ENCODE data around the gene RAD51B. TPM values are rescaled to one million over a fixed set of nuclear protein-coding genes. Genes with fewer than 3 reads are reported as not detected.

RAD51B gene
- total RNA-seq, 1 experiment from 2014 or later = 14.2 TPM

DNA sequence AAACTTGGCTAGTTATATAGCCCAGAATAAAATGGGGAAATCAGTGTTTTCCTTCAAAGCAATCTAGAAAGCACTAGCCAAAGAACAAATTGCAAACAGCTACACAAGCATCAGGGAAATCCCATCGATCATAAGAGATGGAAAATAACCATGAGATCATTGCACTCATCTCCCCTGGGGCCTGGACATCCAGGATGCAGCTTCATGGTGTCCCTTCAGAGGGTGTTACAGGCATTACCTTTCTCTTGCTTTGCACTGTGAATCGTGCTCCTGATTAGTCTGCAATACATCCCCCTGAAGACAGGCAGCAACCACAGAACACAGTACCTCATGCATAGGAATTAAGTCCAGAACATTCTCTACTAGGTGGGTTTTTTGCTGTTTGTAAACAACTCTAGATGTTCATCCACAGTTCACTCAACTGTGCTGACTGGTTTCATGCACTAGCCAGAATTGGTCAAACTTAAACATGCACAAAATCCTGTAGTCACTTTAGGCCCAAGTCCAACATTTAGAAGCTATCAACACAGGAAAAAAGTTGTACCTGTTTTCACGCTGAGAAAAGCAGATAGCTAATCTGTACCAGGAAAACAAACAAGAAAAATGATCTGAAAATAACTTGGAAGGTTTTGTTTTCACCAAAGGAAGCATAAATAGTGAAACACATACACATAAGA, 853.2 kb downstream of the RAD51B start:
- no peak overlapping the region for H3K4me3 Mint-ChIP-seq
- H3K9me3 Mint-ChIP-seq = peaks cover 8% of the 10 kb centered on the region
- no peaks in the 10 kb centered on the region for H3K4me1 Mint-ChIP-seq
- ChIA-PET CTCF (no interaction called here), POLR2A (interaction anchor here (0.7 kb wide), 1 partner anchor 134 kb away, joined by 3 read pairs; no protein-coding TSS in a partner anchor)
- no peak for ATAC-seq
- no peak for DNase-seq (ENCODE audit: low spot score)
- H3K27ac Mint-ChIP-seq = no peak overlapping the region
- H3K36me3 Mint-ChIP-seq = no peaks in the 10 kb centered on the region
- H3K27me3 Mint-ChIP-seq (ENCODE audit: low read depth) = no peaks in the 10 kb centered on the region
- no peak for TF ChIP-seq JUN (CRISPR knock-in tag; IDR thresholded peaks at IDR 0.05)
- TF ChIP-seq, protein P1, sequence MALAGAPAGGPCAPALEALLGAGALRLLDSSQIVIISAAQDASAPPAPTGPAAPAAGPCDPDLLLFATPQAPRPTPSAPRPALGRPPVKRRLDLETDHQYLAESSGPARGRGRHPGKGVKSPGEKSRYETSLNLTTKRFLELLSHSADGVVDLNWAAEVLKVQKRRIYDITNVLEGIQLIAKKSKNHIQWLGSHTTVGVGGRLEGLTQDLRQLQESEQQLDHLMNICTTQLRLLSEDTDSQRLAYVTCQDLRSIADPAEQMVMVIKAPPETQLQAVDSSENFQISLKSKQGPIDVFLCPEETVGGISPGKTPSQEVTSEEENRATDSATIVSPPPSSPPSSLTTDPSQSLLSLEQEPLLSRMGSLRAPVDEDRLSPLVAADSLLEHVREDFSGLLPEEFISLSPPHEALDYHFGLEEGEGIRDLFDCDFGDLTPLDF (CRISPR knock-in tag; IDR thresholded peaks at IDR 0.05) = no peak
- TF ChIP-seq, protein P2, sequence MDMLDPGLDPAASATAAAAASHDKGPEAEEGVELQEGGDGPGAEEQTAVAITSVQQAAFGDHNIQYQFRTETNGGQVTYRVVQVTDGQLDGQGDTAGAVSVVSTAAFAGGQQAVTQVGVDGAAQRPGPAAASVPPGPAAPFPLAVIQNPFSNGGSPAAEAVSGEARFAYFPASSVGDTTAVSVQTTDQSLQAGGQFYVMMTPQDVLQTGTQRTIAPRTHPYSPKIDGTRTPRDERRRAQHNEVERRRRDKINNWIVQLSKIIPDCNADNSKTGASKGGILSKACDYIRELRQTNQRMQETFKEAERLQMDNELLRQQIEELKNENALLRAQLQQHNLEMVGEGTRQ (CRISPR knock-in tag; IDR thresholded peaks at IDR 0.05) = no peak
- TF ChIP-seq, protein P3, sequence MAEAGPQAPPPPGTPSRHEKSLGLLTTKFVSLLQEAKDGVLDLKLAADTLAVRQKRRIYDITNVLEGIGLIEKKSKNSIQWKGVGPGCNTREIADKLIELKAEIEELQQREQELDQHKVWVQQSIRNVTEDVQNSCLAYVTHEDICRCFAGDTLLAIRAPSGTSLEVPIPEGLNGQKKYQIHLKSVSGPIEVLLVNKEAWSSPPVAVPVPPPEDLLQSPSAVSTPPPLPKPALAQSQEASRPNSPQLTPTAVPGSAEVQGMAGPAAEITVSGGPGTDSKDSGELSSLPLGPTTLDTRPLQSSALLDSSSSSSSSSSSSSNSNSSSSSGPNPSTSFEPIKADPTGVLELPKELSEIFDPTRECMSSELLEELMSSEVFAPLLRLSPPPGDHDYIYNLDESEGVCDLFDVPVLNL (CRISPR knock-in tag; IDR thresholded peaks at IDR 0.05; ENCODE audit: borderline replicate concordance, low read depth) = no peak
- TF ChIP-seq ZNF121 (CRISPR knock-in tag; IDR thresholded peaks at IDR 0.05) = no peak
- TF ChIP-seq ZNF416 (CRISPR knock-in tag; IDR thresholded peaks at IDR 0.05) = no peak
- no peak for TF ChIP-seq SOX15 (CRISPR knock-in tag; IDR thresholded peaks at IDR 0.05)
- TF ChIP-seq, protein P4, sequence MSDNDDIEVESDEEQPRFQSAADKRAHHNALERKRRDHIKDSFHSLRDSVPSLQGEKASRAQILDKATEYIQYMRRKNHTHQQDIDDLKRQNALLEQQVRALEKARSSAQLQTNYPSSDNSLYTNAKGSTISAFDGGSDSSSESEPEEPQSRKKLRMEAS (CRISPR knock-in tag; IDR thresholded peaks at IDR 0.05) = no peak
- TF ChIP-seq SMAD3 (CRISPR knock-in tag; IDR thresholded peaks at IDR 0.05; ENCODE audit: borderline replicate concordance) = no peak
- TF ChIP-seq, protein P5, sequence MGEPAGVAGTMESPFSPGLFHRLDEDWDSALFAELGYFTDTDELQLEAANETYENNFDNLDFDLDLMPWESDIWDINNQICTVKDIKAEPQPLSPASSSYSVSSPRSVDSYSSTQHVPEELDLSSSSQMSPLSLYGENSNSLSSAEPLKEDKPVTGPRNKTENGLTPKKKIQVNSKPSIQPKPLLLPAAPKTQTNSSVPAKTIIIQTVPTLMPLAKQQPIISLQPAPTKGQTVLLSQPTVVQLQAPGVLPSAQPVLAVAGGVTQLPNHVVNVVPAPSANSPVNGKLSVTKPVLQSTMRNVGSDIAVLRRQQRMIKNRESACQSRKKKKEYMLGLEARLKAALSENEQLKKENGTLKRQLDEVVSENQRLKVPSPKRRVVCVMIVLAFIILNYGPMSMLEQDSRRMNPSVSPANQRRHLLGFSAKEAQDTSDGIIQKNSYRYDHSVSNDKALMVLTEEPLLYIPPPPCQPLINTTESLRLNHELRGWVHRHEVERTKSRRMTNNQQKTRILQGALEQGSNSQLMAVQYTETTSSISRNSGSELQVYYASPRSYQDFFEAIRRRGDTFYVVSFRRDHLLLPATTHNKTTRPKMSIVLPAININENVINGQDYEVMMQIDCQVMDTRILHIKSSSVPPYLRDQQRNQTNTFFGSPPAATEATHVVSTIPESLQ (CRISPR knock-in tag; IDR thresholded peaks at IDR 0.05) = no peak
- TF ChIP-seq TCF7 (CRISPR knock-in tag; IDR thresholded peaks at IDR 0.05; ENCODE audit: low read depth) = no peak

DNA sequence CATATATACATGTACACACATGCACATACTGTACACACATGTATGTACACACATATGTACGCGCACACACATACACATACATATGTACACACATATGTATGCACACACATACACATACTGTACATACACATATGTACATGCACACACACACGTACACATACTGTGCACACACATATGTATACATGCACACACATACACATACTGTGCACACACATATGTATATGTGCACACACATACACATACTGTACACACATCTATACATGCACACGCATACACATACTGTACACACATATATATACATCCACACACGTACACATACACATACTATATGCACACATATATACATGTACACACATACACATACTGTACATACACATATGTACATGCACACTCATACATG, 853.9 kb downstream of the RAD51B start:
- POLR2A ChIA-PET = interaction anchor here (0.7 kb wide), 1 partner anchor 135 kb away, joined by 3 read pairs; no protein-coding TSS in a partner anchor
- no peaks in the 10 kb centered on the region for H3K4me1 Mint-ChIP-seq
- no peak overlapping the region for H3K27ac Mint-ChIP-seq
- H3K36me3 Mint-ChIP-seq = no peaks in the 10 kb centered on the region
- H3K27me3 Mint-ChIP-seq (ENCODE audit: low read depth) = no peaks in the 10 kb centered on the region; the same call in 1 of the 2 replicates
- H3K4me3 Mint-ChIP-seq = no peak overlapping the region
- CTCF ChIA-PET = no interaction called here
- TF ChIP-seq NR3C1 (CRISPR knock-in tag; conservative IDR thresholded peaks at IDR 0.05; ENCODE audit: low read depth) (no peak), SMAD4 (CRISPR knock-in tag; IDR thresholded peaks at IDR 0.05) (0 out of 2 replicates have a peak, but pooled peaks have one; percentile 50)
- peaks cover 8% of the 10 kb centered on the region for H3K9me3 Mint-ChIP-seq
- DNase-seq (ENCODE audit: low spot score) (no peak), ATAC-seq (no peak)

DNA sequence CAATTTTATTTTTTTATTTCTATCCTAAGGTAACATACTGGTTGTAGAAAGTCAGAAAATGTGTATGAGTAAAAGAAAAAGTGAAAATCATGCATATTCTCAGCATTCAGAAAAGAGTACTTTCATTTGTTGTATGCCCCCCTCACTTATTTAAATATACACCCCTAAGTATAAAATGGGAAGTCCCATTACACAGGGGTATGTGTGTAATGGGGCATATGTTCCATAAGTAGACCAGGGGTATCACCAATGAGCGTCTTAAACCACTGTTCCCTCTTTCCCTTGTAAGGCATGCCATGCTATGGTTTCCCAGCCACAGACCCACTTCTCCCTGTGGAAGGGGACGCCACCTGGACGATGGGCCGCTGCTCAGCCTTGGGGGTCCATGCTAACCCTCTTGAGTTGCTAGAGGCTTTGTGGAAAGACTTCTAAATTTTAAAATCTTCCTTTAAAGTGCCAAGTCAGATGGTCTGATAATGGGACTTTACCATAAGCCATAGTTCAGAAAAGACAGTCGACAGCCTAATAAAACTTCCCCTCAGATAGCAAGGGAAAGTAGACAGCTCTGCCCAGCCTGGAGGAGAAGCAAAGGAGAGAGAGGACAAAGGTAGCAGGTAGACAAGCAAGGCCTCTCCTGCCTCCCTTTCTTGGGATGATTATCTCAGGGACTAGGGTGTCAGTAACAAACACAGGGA, 855.1 kb downstream of the RAD51B start:
- ChIA-PET CTCF (no interaction called here), POLR2A (no interaction called here)
- Mint-ChIP-seq H3K36me3 (no peaks in the 10 kb centered on the region; the same call in 1 of the 2 replicates), H3K27me3 (ENCODE audit: low read depth) (no peaks in the 10 kb centered on the region; the same call in 1 of the 2 replicates), H3K9me3 (peaks cover 13% of the 10 kb centered on the region), H3K4me3 (no peak overlapping the region), H3K4me1 (no peaks in the 10 kb centered on the region), H3K27ac (no peak overlapping the region)
- TF ChIP-seq, protein P6, sequence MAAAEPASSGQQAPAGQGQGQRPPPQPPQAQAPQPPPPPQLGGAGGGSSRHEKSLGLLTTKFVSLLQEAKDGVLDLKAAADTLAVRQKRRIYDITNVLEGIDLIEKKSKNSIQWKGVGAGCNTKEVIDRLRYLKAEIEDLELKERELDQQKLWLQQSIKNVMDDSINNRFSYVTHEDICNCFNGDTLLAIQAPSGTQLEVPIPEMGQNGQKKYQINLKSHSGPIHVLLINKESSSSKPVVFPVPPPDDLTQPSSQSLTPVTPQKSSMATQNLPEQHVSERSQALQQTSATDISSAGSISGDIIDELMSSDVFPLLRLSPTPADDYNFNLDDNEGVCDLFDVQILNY (CRISPR knock-in tag; IDR thresholded peaks at IDR 0.05) = no peak
- TF ChIP-seq ZNF396 (CRISPR knock-in tag; IDR thresholded peaks at IDR 0.05; ENCODE audit: borderline replicate concordance) (no peak), NFYB (CRISPR knock-in tag; conservative IDR thresholded peaks at IDR 0.05; ENCODE audit: low read depth) (no peak), SMAD4 (CRISPR knock-in tag; IDR thresholded peaks at IDR 0.05) (no peak)
- DNase-seq (ENCODE audit: low spot score) (no peak), ATAC-seq (no peak)
